Peyer's patch (tissue), 4 donors: ENCODE data around the gene ACOT6.

ENCODE experiments used
- POLR2A ChIP-seq, 2 donors: fragments of 450-650 bp; IDR thresholded peaks; one replicate each; pipeline ENCODE4 v1.5.1; 2017; ENCODE audit warnings: antibody characterized with exemption in 2 of 2, mild to moderate bottlenecking in 2 of 2, moderate library complexity in 2 of 2
- TF ChIP-seq, protein P1 (sequence below), 6 experiments: fragments of 450-650 bp in 4 of 6; fragments of 200-600 bp in 2 of 6; sonication (generic) in 1 of 6; IDR thresholded peaks; one replicate each; pipeline ENCODE4 v1.5.1; 2017 to 2019; ENCODE audit warnings: antibody characterized with exemption in 6 of 6, mild to moderate bottlenecking in 3 of 6, moderate library complexity in 1 of 6

GRCh38 chr14:73645248-73645610 is 32.9 kb downstream of the ACOT6 start:
- TF ChIP-seq, protein P1, sequence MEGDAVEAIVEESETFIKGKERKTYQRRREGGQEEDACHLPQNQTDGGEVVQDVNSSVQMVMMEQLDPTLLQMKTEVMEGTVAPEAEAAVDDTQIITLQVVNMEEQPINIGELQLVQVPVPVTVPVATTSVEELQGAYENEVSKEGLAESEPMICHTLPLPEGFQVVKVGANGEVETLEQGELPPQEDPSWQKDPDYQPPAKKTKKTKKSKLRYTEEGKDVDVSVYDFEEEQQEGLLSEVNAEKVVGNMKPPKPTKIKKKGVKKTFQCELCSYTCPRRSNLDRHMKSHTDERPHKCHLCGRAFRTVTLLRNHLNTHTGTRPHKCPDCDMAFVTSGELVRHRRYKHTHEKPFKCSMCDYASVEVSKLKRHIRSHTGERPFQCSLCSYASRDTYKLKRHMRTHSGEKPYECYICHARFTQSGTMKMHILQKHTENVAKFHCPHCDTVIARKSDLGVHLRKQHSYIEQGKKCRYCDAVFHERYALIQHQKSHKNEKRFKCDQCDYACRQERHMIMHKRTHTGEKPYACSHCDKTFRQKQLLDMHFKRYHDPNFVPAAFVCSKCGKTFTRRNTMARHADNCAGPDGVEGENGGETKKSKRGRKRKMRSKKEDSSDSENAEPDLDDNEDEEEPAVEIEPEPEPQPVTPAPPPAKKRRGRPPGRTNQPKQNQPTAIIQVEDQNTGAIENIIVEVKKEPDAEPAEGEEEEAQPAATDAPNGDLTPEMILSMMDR (IDR thresholded peaks at IDR 0.05), result no peak
- TF ChIP-seq POLR2A (IDR thresholded peaks at IDR 0.05), result no peak
